Hippocampal formation (tissue), 2 donors: ENCODE data around the gene IFNGR1.

Experiments used
- DNase-seq, 2 donors: peaks; one replicate each; lab custom pipeline; 2025; lab: John Stamatoyannopoulos, UW

Gene IFNGR1

GRCh38 chr6:137150072-137150471 lies 69.1 kb downstream of the IFNGR1 start:
- DNase-seq: no peak

- DNase-seq: no peak
Observed at GRCh38 chr6:137149035-137149393, 70.2 kb downstream of the IFNGR1 start.

GRCh38 chr6:137148306-137149034 lies 70.7 kb downstream of the IFNGR1 start:
- no peak for DNase-seq
